SU-DHL-6 (cell line): ENCODE data around the gene SLC25A29.
"Not testable (repeated sequence)": the region's sequence is repeated elsewhere in the genome, so short reads cannot be mapped to it uniquely, and the experiment has no call there.

ENCODE experiments used
- H2AFZ ChIP-seq: fragments of 200-600 bp; sonication (generic); 2 replicates; pipeline ENCODE4 v1.6.1; 2014; ENCODE audit warnings: low read depth, mild to moderate bottlenecking, moderate library complexity, mixed read lengths, antibody characterized with exemption, low read length; ENCODE audit not compliant: severe bottlenecking
- H3F3A ChIP-seq: fragments of 200-600 bp; shearing (Covaris generic); 2 replicates; pipeline ENCODE4 v1.6.0; 2016; ENCODE audit warnings: antibody characterized with exemption, mild to moderate bottlenecking; ENCODE audit not compliant: insufficient read depth
- H3K27ac ChIP-seq: fragments of 200-600 bp; sonication (generic); 2 replicates; pipeline ENCODE4 v1.5.1; 2016; ENCODE audit warnings: low read depth, mild to moderate bottlenecking, low read length, moderate library complexity, mixed read lengths
- H3K27me3 ChIP-seq: fragments of 200-600 bp; sonication (generic), shearing (Covaris generic); 2 replicates; pipeline ENCODE4 v1.6.0; 2014; ENCODE audit warnings: mild to moderate bottlenecking, low read length
- H3K36me3 ChIP-seq: fragments of 200-600 bp; sonication (generic); 2 replicates; pipeline ENCODE4 v1.6.1; 2014; ENCODE audit warnings: mild to moderate bottlenecking, low read length, mixed read lengths
- H3K4me2 ChIP-seq: fragments of 300-600, 200-600 bp; shearing (Covaris generic), sonication (generic); 2 replicates; pipeline ENCODE4 v1.6.0; 2014; ENCODE audit warnings: low read length, low read depth, mild to moderate bottlenecking; ENCODE audit not compliant: poor library complexity, severe bottlenecking
- H3K4me3 ChIP-seq: fragments of 200-600 bp; sonication (generic); 2 replicates; pipeline ENCODE4 v1.5.1; 2014; ENCODE audit warnings: antibody characterized with exemption, low read length, mild to moderate bottlenecking, mixed read lengths; ENCODE audit not compliant: insufficient read depth, poor library complexity, severe bottlenecking
- H3K79me2 ChIP-seq: fragments of 200-600 bp; sonication (generic); 2 replicates; pipeline ENCODE4 v1.6.1; 2014; ENCODE audit warnings: mild to moderate bottlenecking, low read length, moderate library complexity; ENCODE audit not compliant: insufficient read depth
- H3K9ac ChIP-seq: fragments of 200-600 bp; sonication (generic); 2 replicates; pipeline ENCODE4 v1.7.0; 2014; ENCODE audit warnings: mild to moderate bottlenecking, low read length
- H3K9me2 ChIP-seq: fragments of 200-600 bp; sonication (generic); replicated peaks from 2 replicates; pipeline ENCODE4 v1.6.1; 2014; ENCODE audit warnings: low read length; ENCODE audit not compliant: insufficient read depth
- H3K9me3 ChIP-seq: fragments of 200-600 bp; sonication (generic); 2 replicates; pipeline ENCODE4 v1.6.1; 2014; ENCODE audit warnings: low read length, mixed read lengths; ENCODE audit not compliant: insufficient read depth
- H4K20me1 ChIP-seq: fragments of 200-600 bp; sonication (generic); 2 replicates; pipeline ENCODE4 v1.6.1; 2014; ENCODE audit warnings: low read depth, mild to moderate bottlenecking, antibody characterized with exemption, low read length, moderate library complexity, mixed read lengths
- EZH2phosphoT487 ChIP-seq: fragments of 200-600 bp; sonication (generic), shearing (Covaris generic); conservative IDR thresholded peaks from 2 replicates; pipeline ENCODE4 v1.6.1; 2018; ENCODE audit warnings: mild to moderate bottlenecking, antibody characterized with exemption, low read length, moderate library complexity, mixed read lengths
- TF ChIP-seq, protein P1 (sequence below): fragments of 200-600 bp; sonication (generic); IDR thresholded peaks from one replicate; pipeline ENCODE4 v1.5.1; 2017; ENCODE audit warnings: antibody characterized with exemption, mild to moderate bottlenecking, low read length, moderate library complexity; ENCODE audit not compliant: insufficient read depth, poor library complexity, severe bottlenecking

The SLC25A29 gene

DNA sequence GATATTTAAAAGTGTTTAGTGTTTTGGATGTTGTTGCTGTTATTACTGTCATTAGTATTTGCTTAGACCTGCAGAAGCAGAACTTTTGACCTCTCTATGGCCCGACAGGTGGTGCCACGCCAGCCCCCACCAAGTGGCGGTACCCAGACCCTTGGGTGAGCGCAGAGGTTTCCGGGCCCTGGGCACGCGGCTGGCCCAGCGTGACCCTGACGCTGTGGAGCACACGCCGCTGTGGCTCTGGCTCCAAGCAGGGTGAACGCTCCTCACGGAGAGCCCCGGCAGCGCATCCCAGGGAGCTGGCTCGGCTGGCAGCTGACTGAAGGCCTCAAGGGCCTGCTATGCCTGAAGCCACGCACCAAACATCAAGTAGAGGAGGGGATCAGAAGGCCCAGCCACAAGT, 39.5 kb upstream of the SLC25A29 start:
- Histone ChIP-seq H3K36me3 (no peaks in the 10 kb centered on the region), H2AFZ (no peak overlapping the region), H3K4me3 (no peak overlapping the region)

DNA sequence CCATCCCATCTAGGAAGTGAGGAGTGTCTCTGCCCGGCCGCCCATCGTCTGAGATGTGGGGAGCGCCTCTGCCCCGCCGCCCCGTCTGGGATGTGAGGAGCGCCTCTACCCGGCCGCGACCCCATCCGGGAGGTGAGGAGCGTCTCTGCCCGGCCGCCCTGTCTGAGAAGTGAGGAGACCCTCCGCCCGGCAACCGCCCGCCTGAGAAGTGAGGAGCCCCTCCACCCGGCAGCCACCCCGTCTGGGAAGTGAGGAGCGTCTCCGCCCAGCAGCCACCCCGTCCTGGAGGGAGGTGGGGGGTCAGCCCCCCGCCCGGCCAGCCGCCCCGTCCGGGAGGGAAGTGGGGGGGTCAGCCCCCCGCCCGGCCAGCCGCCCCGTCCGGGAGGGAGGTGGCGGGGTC, 38.4 kb upstream of the SLC25A29 start:
- not testable (repeated sequence) for H3K4me2 ChIP-seq, H3K4me3 ChIP-seq, H3K9ac ChIP-seq, H3F3A ChIP-seq, H3K9me2 ChIP-seq, H3K9me3 ChIP-seq, H2AFZ ChIP-seq, H4K20me1 ChIP-seq, H3K79me2 ChIP-seq, H3K36me3 ChIP-seq, H3K27me3 ChIP-seq, H3K27ac ChIP-seq

More for the DNA sequence above, 39.5 kb upstream of the SLC25A29 start:
- no peaks in the 10 kb centered on the region for H3K27me3 ChIP-seq
- no peaks in the 10 kb centered on the region for H3K79me2 ChIP-seq
- TF ChIP-seq, protein P1, sequence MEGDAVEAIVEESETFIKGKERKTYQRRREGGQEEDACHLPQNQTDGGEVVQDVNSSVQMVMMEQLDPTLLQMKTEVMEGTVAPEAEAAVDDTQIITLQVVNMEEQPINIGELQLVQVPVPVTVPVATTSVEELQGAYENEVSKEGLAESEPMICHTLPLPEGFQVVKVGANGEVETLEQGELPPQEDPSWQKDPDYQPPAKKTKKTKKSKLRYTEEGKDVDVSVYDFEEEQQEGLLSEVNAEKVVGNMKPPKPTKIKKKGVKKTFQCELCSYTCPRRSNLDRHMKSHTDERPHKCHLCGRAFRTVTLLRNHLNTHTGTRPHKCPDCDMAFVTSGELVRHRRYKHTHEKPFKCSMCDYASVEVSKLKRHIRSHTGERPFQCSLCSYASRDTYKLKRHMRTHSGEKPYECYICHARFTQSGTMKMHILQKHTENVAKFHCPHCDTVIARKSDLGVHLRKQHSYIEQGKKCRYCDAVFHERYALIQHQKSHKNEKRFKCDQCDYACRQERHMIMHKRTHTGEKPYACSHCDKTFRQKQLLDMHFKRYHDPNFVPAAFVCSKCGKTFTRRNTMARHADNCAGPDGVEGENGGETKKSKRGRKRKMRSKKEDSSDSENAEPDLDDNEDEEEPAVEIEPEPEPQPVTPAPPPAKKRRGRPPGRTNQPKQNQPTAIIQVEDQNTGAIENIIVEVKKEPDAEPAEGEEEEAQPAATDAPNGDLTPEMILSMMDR, result no peak
- TF ChIP-seq EZH2phosphoT487, result no peak
- H3K4me2 ChIP-seq, result no peak overlapping the region
- no peak overlapping the region for H3K27ac ChIP-seq
- no peaks in the 10 kb centered on the region for H4K20me1 ChIP-seq
- no peak overlapping the region for H3K9ac ChIP-seq
- no peaks in the 10 kb centered on the region for H3F3A ChIP-seq
- no peaks in the 10 kb centered on the region for H3K9me2 ChIP-seq
- H3K9me3 ChIP-seq, result no peaks in the 10 kb centered on the region

DNA sequence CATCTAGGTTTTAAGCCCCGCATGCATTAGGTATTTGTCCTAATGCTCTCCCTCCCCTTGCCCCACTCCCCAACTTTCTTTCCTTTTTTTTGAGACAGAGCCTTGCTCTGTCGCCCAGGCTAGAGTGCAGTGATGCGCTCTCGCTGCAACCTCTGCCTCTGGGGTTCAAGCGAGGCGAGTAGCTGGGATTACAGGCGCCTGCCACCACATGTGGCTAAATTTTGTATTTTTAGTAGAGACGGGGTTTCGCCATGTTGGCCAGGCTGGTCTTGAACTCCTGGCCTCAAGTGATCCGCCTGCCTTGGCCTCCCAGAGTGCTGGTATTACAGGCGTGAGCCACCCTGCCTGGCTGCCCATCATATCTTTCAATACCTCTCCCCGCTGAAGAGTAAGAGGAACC, 36.6 kb upstream of the SLC25A29 start:
- not testable (repeated sequence) for H2AFZ ChIP-seq, H3K9me3 ChIP-seq, H3K4me2 ChIP-seq, H3F3A ChIP-seq, H3K27me3 ChIP-seq, H3K9ac ChIP-seq, H3K4me3 ChIP-seq, H3K27ac ChIP-seq, H3K9me2 ChIP-seq, H3K79me2 ChIP-seq, H4K20me1 ChIP-seq, H3K36me3 ChIP-seq

DNA sequence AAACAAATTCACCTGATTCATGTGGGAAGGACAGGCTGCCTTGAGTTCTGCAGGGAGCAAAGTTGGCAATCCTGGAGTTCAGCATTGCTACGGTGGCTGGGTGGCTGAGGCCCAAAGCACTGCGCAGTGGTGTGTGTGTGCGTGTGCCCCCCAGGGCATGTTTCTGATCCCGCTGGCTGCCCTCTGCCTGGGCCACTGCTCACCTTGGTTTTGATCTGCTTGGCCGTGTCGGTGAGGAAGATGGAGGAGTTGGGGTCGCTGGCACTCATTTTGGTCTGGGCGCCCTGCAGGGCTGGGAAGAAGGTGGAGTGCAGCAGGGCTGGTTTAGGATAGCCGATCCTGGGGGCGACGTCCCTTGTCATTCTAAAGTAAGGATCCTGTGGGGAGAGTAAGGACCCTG, 36.0 kb upstream of the SLC25A29 start:
- no peaks in the 10 kb centered on the region for H3K79me2 ChIP-seq
- H3K9ac ChIP-seq, result no peak overlapping the region
- no peak overlapping the region for H3K4me3 ChIP-seq
- H3K27ac ChIP-seq, result no peak overlapping the region
- no peaks in the 10 kb centered on the region for H3K36me3 ChIP-seq
- H2AFZ ChIP-seq, result no peak overlapping the region
- H4K20me1 ChIP-seq, result no peaks in the 10 kb centered on the region
- H3K27me3 ChIP-seq, result no peaks in the 10 kb centered on the region
- no peaks in the 10 kb centered on the region for H3K9me2 ChIP-seq
- H3F3A ChIP-seq, result no peaks in the 10 kb centered on the region
- H3K9me3 ChIP-seq, result no peaks in the 10 kb centered on the region
- TF ChIP-seq EZH2phosphoT487, result no peak
- no peak overlapping the region for H3K4me2 ChIP-seq

DNA sequence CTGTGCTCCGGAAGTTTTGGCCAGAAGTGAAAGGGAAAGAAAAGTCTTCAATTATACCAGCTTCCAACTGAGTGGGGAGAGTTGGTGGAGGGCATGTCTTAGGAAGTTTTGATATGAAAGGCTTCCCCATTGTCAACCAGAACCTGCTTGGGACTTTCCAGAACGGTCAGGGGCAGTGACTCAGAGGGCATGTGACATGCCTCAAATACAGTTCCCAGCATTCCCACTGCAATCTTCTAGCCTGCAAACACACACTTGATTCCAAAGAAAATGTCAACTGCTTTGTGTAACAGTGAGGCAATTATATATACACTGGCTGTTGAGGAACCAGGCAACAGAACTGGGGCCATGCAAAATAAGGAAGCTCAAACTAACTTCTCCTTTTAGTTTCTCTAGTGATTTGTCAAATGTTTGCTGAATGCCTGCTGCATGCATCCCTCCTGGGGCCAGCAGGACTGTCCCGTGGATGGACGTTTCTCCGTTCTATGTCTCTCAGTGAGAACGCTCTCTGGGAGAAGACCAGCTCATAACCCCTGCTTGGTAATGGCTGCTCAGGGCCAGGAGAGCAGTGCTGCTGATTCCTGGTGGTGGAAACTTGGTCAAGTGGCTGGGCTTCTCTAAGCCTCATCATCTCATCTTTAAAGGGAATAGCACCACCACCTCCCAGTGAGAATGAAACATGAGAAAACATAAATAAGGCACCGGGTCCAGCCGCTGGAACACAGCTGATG, 35.2 kb upstream of the SLC25A29 start:
- Histone ChIP-seq H3K4me2 (no peak overlapping the region), H3K36me3 (no peaks in the 10 kb centered on the region), H4K20me1 (no peaks in the 10 kb centered on the region), H3K9me3 (no peaks in the 10 kb centered on the region), H3K27me3 (no peaks in the 10 kb centered on the region), H3F3A (no peaks in the 10 kb centered on the region), H3K27ac (no peak overlapping the region), H2AFZ (no peak overlapping the region), H3K4me3 (no peak overlapping the region), H3K79me2 (no peaks in the 10 kb centered on the region), H3K9me2 (no peaks in the 10 kb centered on the region), H3K9ac (no peak overlapping the region)
- TF ChIP-seq, protein P1, result no peak
- TF ChIP-seq EZH2phosphoT487, result no peak
